Hematopoietic multipotent progenitor cell treated with erythropoietin and hydrocortisone succinate and interleukin-3 and kit ligand, for 8 days (in vitro differentiated cells): ENCODE results near the gene MYNN.

ENCODE experiments used
- DNase-seq: peaks from one replicate; pipeline ENCODE4 v3.0.0-alpha.2; 2015

Gene MYNN

DNA sequence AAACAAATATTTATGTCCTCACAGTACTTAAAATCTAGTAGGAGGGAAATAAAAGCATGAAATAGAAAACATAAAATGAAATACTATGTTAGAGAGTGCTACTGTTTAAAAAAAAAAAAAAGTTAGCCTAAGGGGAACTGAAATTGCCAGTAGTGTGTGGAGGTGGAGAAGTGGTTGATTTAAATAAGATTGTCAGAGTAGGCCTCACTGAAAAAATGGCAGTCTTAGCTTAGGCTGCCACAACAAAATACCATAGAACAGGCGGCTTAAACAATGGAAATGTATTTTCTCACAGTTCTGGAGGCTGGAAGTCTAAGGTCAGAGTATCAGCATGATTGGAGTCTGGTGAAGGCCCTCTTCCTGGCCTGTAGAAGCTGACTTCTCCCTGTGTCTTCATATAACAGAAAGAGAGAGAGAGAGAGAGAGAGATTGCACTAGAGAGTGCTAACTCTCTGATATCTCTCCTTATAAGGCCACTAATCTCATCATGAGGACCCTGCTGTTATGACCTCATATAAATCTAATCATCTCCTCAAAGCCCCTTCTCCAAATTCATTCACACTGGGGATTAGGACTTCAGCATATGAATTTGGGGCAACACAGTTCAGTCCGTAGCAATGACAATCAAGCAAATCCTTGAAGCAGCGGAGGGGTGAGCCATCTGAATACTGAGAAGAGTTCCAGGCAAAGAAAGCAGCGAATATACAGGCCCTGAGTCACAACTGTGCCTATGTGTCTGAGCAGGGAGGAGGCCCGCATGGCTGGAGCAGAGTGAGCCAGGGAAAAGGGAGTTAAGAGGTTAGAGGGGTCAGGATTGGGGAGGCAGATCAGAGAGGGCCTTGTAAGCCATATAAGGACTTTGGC lies 63.1 kb downstream of the MYNN start:
- no peak for DNase-seq

DNA sequence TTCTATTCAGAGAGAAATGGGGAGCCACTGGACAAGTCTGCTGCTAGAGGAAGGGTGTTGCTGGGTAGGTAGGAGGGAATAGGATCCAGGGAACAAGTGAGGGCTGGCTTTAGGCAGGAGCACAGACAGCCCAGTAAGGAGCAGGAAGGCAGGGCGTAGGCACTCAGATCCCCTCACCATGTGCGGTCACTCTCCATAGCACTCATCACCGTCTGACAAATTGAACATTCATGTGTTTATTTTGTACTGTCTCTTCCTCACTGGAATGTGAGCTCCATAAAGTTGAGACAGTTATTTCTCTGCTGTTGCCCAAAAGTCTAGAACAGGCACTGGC lies 63.7 kb downstream of the MYNN start:
- no peak for DNase-seq

DNA sequence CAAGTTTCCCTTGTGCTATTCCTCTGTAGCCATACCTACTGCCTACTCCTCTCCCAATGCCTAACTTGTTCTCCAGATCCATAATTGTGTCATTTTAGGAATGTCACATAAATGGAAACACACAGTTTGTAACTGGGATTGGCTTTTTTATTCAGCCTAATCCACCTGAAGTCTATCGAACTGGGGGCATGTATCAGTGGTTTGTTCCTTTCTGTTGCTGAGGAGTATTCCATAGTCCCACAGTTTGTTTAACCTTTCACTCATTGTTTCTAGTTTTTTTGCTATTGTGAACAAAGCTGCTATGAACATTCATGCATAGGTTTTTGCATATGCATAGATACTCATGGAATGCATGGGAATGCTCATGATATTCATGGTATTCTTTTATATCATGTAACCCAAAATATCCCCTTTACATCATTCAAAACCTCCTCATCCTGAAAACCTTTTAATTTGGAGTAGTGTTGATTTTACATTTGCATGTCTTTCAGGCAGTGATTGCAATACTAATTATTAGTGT lies 65.4 kb downstream of the MYNN start:
- DNase-seq: no peak
